GM12873 (cell line): ENCODE measurements around the gene LYRM4.

ENCODE experiments used
- TF ChIP-seq, protein P1 (sequence below): IDR thresholded peaks from 2 replicates; pipeline ENCODE4 v1.5.1; 2012; ENCODE audit warnings: low read depth, mild to moderate bottlenecking, moderate library complexity, low read length, control low read depth; ENCODE audit not compliant: insufficient read depth; ENCODE audit errors: missing control alignments

LYRM4 gene

GRCh38 chr6:5302220-5302946, 41.6 kb upstream of the LYRM4 start:
- TF ChIP-seq, protein P1, sequence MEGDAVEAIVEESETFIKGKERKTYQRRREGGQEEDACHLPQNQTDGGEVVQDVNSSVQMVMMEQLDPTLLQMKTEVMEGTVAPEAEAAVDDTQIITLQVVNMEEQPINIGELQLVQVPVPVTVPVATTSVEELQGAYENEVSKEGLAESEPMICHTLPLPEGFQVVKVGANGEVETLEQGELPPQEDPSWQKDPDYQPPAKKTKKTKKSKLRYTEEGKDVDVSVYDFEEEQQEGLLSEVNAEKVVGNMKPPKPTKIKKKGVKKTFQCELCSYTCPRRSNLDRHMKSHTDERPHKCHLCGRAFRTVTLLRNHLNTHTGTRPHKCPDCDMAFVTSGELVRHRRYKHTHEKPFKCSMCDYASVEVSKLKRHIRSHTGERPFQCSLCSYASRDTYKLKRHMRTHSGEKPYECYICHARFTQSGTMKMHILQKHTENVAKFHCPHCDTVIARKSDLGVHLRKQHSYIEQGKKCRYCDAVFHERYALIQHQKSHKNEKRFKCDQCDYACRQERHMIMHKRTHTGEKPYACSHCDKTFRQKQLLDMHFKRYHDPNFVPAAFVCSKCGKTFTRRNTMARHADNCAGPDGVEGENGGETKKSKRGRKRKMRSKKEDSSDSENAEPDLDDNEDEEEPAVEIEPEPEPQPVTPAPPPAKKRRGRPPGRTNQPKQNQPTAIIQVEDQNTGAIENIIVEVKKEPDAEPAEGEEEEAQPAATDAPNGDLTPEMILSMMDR: no peak

DNA sequence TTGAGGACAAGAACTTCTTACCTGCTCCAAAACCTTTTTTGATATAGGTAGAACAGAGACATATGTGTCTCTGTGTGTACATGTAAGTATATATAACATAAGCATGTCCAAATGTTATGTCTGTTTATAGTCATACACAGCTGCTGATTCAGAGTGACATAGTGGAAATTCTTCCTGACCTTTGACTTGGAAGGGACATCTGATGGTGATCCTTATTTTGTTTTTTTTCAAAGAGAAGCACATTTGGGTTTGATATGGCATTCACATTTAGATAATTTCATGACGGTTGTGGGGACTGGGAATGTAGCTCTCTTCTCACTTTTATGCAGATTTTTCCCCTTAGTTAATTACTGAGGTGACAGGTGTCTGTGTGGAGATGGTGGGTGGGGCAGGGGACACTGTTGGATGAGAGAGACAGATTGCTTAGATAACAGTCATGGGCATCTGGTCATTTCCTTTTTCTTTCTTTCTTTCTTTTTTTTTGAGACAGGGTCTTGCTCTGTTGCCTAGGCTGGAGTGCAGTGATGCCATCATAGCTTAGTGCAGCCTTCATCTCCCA, 39.5 kb upstream of the LYRM4 start:
- TF ChIP-seq, protein P1: no peak

- TF ChIP-seq, protein P1: no peak
These were observed 34.9 kb upstream of the LYRM4 start for GRCh38 chr6:5295623-5296022.

GRCh38 chr6:5294392-5295211, 33.9 kb upstream of the LYRM4 start:
- TF ChIP-seq, protein P1: no peak

DNA sequence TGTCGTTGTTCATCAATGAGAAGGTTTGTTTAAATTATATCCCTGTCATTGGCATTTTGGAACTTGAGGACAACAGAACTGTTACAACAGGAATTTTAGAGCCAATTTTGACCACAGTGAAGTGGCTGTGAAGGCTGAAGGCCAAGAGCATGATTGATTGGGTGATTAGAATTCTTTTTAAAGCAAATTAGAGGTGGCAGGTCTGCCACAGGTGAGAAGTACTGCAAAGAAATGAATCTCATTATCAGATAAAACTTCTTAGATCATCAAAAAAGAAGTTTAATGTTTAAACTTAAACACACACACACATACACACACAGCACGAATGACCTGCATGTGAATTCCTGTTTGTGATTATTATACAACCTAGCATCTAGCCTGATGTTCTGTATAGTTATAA, 32.9 kb upstream of the LYRM4 start:
- TF ChIP-seq, protein P1: no peak

- TF ChIP-seq, protein P1: no peak
These were observed 31.4 kb upstream of the LYRM4 start for GRCh38 chr6:5292154-5292553.

GRCh38 chr6:5290500-5290899, 29.8 kb upstream of the LYRM4 start:
- TF ChIP-seq, protein P1: no peak
